Activated effector memory CD4-positive, alpha-beta T cell treated with Interleukin-2 at 50 U/mL for 16 hours (primary cell): ENCODE measurements around the gene MYO3B.

Source experiments
- DNase-seq: peaks from one replicate; pipeline ENCODE4 v3.0.0-alpha.2; 2020

MYO3B gene

GRCh38 chr2:170485254-170486026 is 307.5 kb downstream of the MYO3B start:
- no peak for DNase-seq

- no peak for DNase-seq
Observed at GRCh38 chr2:170486730-170487129, 308.8 kb downstream of the MYO3B start.

- DNase-seq, result no peak
Observed at GRCh38 chr2:170488807-170489206, 310.9 kb downstream of the MYO3B start.

- no peak for DNase-seq
Observed at GRCh38 chr2:170492010-170492409, 314.1 kb downstream of the MYO3B start.

- DNase-seq, result no peak
Observed at GRCh38 chr2:170493426-170494097, 315.6 kb downstream of the MYO3B start.

GRCh38 chr2:170495896-170496295 is 317.9 kb downstream of the MYO3B start:
- no peak for DNase-seq

GRCh38 chr2:170498619-170499018 is 320.7 kb downstream of the MYO3B start:
- DNase-seq, result no peak

- DNase-seq, result no peak
Observed at GRCh38 chr2:170500104-170500503, 322.2 kb downstream of the MYO3B start.

- no peak for DNase-seq
Observed at GRCh38 chr2:170500770-170501169, 322.8 kb downstream of the MYO3B start.

GRCh38 chr2:170501421-170502043 is 323.6 kb downstream of the MYO3B start:
- no peak for DNase-seq

- no peak for DNase-seq
Observed at GRCh38 chr2:170502361-170503130, 324.6 kb downstream of the MYO3B start.

GRCh38 chr2:170503563-170503962 is 325.6 kb downstream of the MYO3B start:
- no peak for DNase-seq

GRCh38 chr2:170503971-170504809 is 326.2 kb downstream of the MYO3B start:
- DNase-seq, result no peak

- DNase-seq, result no peak
Observed at GRCh38 chr2:170504810-170505145, 326.8 kb downstream of the MYO3B start.

GRCh38 chr2:170505631-170506275 is 327.8 kb downstream of the MYO3B start:
- no peak for DNase-seq

GRCh38 chr2:170509452-170510193 is 331.7 kb downstream of the MYO3B start:
- no peak for DNase-seq

GRCh38 chr2:170512266-170512665 is 334.3 kb downstream of the MYO3B start:
- DNase-seq, result no peak

GRCh38 chr2:170514140-170514539 is 336.2 kb downstream of the MYO3B start:
- DNase-seq, result no peak

- no peak for DNase-seq
Observed at GRCh38 chr2:170517538-170517937, 339.6 kb downstream of the MYO3B start.

- no peak for DNase-seq
Observed at GRCh38 chr2:170518911-170519310, 341.0 kb downstream of the MYO3B start.

- no peak for DNase-seq
Observed at GRCh38 chr2:170521299-170521698, 343.4 kb downstream of the MYO3B start.
